KOPT-K1 (cell line): ENCODE results near the gene TMEM170B.

Experiments
- H3K27ac ChIP-seq: fragments of 200-600 bp; sonication (generic); 2 replicates; pipeline ENCODE4 v1.5.1; 2016; ENCODE audit warnings: antibody characterized with exemption, mild to moderate bottlenecking, low read depth, low read length; ENCODE audit not compliant: poor library complexity, severe bottlenecking
- H3K36me3 ChIP-seq: fragments of 200-600 bp; sonication (generic); 2 replicates; pipeline ENCODE4 v1.5.1; 2017; ENCODE audit warnings: antibody characterized with exemption, mild to moderate bottlenecking, low read length, moderate library complexity; ENCODE audit not compliant: insufficient read depth
- H3K9me3 ChIP-seq: fragments of 200-600 bp; sonication (generic); 2 replicates; pipeline ENCODE4 v1.5.1; 2017; ENCODE audit warnings: antibody characterized with exemption, low read length, mild to moderate bottlenecking; ENCODE audit not compliant: insufficient read depth, poor library complexity, severe bottlenecking

TMEM170B gene

DNA sequence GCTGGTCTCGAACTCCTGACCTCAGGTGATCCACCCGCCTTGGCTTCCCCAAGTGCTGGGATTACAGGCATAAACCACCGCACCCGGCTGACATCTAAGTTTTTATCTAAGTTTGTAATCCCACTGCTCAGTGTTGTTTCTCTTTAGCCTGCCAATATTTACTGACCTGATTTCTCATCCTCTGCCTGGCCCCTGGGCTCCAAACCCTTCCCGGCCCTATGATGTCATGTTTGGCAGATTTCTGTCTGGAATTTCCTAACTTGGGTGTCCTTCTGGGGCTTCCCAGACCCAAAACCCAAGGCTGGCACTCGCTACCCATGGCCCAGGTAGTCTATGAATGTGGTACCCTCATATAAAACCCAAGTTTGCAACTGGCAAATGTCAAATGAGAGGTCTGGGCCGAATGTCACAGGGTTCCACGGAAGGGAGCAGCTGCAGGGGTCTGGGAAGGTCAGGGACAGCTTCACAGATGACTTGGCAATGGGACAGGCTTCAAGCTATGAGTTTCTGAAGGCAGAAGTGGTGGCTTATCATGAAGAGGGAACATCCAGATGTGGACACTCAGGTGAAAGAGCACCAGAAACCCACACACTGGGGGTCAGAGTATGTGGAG is 54.9 kb downstream of the TMEM170B start:
- no peaks in the 10 kb centered on the region for H3K9me3 ChIP-seq
- H3K27ac ChIP-seq = no peak overlapping the region
- H3K36me3 ChIP-seq = no peaks in the 10 kb centered on the region

DNA sequence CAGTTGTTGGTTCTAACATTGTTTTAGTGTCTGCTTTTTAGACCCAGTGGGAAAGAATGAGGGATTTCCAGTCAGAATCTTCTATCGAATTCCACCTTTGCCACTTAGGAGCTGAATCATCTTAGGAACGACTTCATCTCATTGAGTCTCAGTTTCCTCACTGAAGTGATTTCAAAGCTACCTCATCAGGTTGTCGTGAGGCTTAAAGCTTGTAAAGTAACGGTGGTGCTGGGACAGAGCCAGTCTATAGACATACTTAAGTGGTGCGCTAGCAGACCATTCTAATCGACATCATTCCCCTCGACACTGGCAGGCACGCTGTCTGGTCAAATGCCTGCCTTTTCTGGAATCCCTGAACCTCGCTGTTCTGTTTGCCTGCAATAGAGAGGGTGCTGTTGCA is 55.5 kb downstream of the TMEM170B start:
- no peaks in the 10 kb centered on the region for H3K9me3 ChIP-seq
- no peak overlapping the region for H3K27ac ChIP-seq
- H3K36me3 ChIP-seq = no peaks in the 10 kb centered on the region

DNA sequence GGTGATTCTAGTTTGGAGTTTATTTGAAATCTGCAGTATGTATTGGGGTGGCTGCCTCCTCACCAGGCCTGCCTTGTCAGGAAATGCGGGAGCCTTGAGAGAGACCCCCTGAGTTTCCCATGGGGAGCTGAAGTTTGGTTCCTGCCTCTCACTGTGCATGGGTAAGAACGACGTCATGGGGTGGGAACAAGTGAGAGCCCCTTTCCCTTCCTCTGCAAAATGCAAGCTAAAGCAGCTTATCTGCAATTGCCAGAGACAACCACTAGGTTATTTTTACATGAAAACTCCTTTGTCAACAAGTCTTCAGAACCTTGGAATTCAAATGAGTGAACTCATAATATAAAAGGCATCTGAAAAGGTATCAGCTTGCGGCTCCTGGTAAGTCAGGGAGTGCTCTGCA is 58.4 kb downstream of the TMEM170B start:
- no peaks in the 10 kb centered on the region for H3K36me3 ChIP-seq
- no peaks in the 10 kb centered on the region for H3K9me3 ChIP-seq
- no peak overlapping the region for H3K27ac ChIP-seq

DNA sequence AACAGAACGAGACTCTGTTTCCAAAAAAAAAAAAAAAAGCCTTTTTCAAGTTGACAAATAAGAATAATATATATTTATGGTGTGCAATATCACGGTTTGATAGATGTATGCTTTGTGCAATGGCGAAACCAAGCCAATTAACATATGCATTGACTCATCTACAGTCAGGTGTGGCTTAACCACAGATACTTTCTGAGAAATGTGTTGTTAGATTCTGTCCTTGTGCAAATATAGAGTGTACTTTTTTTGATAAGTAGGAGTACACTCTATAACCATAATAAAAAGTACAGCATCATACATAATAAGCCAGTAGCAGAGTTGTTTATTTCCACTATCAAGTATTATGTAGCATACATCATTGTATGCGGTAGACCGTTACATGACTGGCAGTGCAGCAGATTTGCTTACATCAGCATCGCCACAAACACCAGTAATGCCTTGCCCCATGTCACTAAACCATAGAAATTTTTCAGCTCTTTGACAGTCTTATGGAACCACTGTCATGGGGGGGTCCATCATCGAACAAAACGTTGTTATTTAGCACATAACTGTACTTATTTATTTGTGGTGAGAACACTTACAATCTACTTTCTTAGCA is 59.2 kb downstream of the TMEM170B start:
- no peaks in the 10 kb centered on the region for H3K9me3 ChIP-seq
- no peak overlapping the region for H3K27ac ChIP-seq
- H3K36me3 ChIP-seq = no peaks in the 10 kb centered on the region

DNA sequence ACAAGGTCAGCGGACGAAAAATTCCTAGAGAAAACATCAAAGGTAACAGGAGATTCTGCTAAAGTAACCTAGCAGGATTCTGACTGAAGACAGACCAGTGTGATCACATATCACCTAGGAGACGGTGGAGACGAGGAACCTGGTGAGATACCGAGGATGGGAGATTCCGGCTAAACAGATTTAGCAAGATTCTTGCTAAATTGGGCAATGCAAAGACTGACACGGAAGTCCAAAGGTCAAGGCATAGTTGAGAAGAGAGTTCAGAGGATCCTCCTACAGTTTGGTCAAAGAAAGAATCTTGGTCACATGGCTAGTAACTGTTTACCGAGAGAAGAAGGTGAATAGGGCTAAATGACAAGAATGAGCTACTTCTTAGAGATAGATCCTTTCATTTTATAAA is 61.1 kb downstream of the TMEM170B start:
- no peak overlapping the region for H3K27ac ChIP-seq
- no peaks in the 10 kb centered on the region for H3K9me3 ChIP-seq
- H3K36me3 ChIP-seq = no peaks in the 10 kb centered on the region

DNA sequence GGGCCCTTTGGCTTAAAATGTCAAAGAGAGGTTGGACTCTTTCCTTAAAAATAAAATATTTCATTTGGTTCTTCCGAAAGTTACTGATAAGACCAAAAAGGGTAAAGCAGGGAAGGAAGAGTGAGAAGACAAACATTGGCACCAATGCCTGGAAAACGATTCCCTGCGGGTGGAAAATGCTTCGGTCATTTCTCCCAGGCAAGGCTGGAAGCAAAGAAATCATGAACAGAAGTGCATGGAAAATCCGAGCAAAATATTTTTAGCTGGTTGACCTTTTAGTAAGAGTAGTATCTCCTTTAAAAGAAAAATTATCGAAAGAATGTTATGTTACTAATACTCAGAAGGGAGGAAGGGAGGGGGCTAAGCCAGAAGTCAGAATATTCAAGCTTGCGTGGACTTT is 62.7 kb downstream of the TMEM170B start:
- Histone ChIP-seq H3K27ac (no peak overlapping the region), H3K36me3 (no peaks in the 10 kb centered on the region), H3K9me3 (no peaks in the 10 kb centered on the region)

DNA sequence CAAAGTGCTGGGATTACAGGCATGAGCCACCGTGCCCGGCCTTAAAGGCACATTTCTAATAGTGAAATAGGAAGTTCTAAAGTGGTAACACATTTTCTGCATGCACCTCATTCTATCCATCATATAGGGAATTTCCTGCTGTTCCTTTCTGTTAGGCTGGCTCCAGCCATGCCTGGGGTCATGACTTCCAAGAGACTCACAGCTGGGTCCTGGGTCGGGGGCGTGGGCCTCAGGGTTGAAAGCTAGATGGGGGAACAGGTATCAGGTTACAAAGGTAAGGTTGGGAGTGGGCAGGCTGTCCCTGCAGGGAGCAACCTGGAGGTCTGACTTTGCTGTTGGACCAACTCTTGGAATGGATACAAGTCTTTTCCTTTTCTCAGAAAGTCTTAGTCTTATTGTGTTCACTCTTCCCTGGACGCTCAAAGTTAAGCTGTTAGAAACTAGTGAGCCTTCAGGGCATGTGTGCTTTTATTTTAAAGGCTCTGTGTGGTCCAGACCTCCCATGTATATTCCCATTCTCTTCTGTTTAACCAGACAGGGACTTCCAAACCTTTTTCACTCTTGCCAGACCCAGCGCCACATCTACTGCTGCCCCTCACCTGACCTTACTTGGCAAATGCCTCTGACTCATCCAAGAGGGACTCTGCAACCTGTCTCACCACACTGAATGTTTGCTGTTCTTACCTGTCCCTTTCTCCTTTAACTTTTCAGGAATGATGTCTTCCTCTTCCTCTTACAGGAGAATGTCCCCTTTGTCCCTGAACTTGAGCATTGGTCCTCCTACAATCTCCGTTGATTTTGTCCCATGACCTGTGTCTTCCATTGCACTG is 64.4 kb downstream of the TMEM170B start:
- Histone ChIP-seq H3K36me3 (no peaks in the 10 kb centered on the region), H3K9me3 (no peaks in the 10 kb centered on the region), H3K27ac (no peak overlapping the region)

DNA sequence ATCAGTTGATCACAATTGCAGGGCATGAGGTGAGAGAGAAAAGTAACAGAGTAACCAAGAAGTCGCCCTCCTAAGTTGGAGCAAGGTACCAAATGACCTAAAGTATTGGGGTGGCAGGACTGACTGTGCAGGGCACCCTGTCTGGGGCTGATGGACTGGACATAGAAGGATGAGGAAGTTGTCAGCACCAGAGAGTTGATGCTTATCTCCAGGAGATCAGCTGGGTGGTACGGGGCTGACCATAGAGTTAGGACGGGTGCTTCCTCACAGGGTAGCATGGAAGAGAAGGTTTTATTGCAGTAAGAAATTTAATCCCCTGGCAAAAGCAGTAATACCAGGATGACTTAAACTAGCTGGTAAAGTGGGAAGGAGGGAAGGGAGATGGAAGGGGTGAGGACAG is 66.7 kb downstream of the TMEM170B start:
- Histone ChIP-seq H3K36me3 (no peaks in the 10 kb centered on the region), H3K27ac (no peak overlapping the region), H3K9me3 (no peaks in the 10 kb centered on the region)

DNA sequence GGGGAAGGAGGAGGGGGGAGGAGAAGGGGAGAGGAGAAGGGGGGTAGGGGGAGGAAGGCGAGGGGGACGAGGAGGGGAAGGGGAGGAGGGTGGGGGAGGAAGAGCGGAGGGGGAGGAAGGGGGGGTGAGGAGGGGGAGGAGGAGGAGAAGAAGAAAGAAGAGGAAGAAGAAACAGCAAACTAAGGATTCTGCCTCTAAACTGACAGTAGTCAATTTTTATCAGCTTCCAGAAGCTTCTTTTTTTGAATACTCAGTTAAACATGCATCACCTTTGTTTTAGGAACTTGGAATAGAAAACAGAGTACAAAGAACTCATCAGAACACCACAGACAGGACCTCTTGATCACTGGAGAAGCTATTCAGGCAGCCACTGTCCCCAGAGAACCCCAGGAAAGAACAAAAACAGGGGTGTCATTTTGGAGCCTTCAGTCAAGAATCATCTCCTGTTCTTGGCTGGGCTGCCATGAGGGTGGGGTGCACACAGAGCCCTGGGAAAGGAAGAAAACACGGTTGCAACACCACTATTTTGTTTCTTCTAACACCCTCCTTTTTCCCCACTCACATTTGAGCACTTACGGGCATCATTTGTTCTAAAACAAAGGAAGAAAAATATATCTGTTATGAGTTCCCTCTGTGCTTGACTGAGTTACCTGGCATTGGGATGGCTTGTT is 67.4 kb downstream of the TMEM170B start:
- Histone ChIP-seq H3K9me3 (no peaks in the 10 kb centered on the region), H3K36me3 (no peaks in the 10 kb centered on the region), H3K27ac (no peak overlapping the region)

DNA sequence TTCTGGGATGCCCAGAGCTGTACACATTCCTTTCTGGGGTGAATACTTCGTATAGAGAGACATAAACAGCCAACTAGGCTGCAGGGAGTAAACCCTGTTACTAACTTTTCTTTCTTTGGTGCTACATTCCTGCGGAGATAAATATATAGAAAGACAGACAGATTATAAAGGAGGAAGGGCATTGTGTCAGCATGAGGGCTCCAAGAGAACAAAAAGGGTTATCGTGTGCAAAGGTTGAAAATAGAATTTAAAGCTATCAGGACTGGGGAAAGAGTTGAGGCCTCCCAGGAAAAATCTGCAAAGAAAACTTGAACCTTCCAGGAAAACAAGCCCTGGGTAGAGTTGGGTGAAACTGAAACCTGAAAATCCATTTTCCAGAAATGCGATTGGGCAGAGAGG is 68.0 kb downstream of the TMEM170B start:
- Histone ChIP-seq H3K9me3 (no peaks in the 10 kb centered on the region), H3K36me3 (no peaks in the 10 kb centered on the region), H3K27ac (no peak overlapping the region)

DNA sequence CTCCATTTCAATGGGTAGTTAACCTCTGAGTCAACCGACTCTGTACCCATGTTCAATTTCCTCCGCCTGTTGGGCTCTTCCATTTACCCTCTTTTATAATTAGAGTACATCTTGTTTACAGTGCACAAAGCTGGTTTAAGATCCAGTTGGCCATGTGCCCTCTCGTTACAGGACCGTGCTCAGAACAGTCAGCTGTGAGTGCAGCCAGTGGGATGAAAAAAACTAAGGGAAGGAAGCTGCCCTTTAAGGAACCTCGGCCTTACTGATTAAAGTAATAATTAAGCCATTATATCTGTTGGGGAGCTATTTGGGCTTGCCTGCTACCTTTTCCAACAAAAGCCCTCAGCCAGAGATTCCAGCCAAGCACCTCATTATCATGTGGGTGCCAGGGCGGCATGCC is 68.8 kb downstream of the TMEM170B start:
- Histone ChIP-seq H3K27ac (no peak overlapping the region), H3K9me3 (no peaks in the 10 kb centered on the region), H3K36me3 (no peaks in the 10 kb centered on the region)

DNA sequence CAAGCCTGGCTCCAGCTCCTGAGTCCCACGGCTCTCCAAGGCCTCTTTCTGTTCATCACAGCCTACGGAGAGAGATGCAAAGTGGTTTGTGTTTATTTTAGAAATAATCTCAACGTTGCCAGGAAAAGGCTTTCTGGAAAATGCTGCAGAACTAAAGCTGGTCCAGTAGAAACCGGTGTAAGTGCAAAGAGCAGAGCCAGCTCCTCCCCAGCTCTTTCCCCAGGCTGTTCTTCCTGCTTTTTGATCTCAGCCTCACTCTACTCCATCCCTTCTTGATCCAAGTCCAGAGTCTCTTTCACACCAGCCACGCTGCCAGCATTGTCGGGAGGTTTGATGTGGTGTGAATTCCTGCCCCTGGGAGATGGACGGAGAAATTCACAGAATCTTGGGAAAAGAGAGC is 69.8 kb downstream of the TMEM170B start:
- no peak overlapping the region for H3K27ac ChIP-seq
- H3K9me3 ChIP-seq = no peaks in the 10 kb centered on the region
- no peaks in the 10 kb centered on the region for H3K36me3 ChIP-seq

DNA sequence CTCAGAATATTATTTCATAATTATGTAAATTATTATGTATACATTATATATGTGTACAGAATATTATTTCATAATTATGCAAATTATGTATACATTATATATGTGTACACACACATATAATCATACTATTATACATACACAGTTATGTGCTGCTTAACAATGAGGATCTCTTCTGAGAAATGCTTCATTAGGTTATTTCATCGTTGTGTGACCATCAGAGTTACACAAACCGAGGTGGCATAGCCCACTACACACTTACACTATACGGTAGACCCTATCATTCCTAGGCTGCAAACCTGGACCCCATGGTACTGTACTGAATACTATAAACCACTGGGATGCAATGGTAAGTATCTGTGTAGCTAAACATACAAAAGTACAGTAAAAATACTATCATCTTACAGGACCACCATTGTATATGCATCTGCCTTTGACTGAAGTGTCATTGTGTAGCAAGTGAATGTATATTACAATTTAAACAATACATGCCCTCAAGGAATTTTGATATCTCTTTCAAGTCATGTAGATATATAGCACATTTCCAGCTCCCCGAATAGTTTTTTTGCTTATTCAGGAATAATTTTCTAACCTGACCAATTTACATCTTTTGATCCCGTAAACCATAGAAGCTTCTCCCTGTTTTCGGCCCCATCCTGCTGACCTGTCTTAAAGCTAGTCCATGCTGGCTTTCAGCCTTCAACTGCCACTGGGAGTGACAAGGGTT is 71.2 kb downstream of the TMEM170B start:
- Histone ChIP-seq H3K36me3 (no peaks in the 10 kb centered on the region), H3K9me3 (no peaks in the 10 kb centered on the region), H3K27ac (no peak overlapping the region)

DNA sequence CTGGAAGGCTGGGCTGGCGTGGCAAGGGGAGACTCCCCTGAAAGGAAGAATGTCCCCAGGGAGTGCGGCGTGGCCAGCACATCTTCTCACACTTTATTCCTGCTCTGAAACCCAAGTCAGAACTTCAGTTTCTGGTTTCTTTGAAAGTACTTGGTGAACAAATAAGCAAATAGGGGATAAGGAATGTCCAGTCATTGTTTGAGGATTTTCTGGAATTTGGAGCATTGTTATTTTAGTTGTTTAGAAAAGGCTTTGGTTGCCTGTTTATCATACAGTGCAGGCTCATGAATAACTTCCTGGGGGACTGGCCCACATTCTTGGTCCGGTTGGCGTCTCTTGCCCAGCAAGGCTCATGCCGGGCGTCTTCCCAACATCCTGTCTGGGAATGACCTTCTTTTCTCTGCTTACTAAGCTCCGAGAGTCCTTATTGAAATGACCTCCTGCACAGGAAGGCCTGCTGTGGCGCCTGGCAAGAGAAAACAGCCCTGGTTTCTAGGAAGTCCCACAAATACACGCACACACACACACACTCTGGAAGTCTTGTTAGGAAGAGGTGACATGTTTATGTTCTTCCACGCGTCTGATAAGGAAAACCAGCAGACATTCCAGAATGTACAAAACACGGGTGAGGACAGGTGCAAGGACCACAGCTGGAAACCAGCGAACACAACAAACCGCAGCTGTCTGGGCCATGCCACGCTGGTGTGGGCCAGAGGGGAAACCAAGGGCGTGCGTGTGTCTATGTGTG is 71.9 kb downstream of the TMEM170B start:
- Histone ChIP-seq H3K27ac (no peak overlapping the region), H3K9me3 (no peaks in the 10 kb centered on the region), H3K36me3 (no peaks in the 10 kb centered on the region)
